Measurements from ENCODE around the gene ARNT2.

- TF ChIP-seq GATA2 (IDR thresholded peaks at IDR 0.05; ENCODE audit: low read depth, low read length) = no peak
- TF ChIP-seq GATA3 (IDR thresholded peaks at IDR 0.05; ENCODE audit: low read depth, low read length) = no peak
Observed at GRCh38 chr15:80580536-80581260, 176.5 kb downstream of the ARNT2 start.
